Subcutaneous abdominal adipose tissue (tissue), 5 donors: ENCODE measurements around the gene SAFB.

Experiments used
- H3K27ac ChIP-seq: one replicate; pipeline ENCODE4 v1.7.0; 2013; ENCODE audit warnings: low read depth, mild to moderate bottlenecking, inconsistent platforms, low read length, moderate library complexity
- H3K27me3 ChIP-seq, 5 donors: one replicate each; pipeline ENCODE4 v1.7.0; 2013; ENCODE audit warnings: low read length in 5 of 5, inconsistent platforms in 1 of 5; ENCODE audit not compliant: control insufficient read depth in 5 of 5, insufficient read depth in 4 of 5
- H3K36me3 ChIP-seq, 5 donors: one replicate each; pipeline ENCODE4 v1.7.0; 2013; ENCODE audit warnings: low read length in 5 of 5; ENCODE audit not compliant: control insufficient read depth in 5 of 5, insufficient read depth in 5 of 5
- H3K4me1 ChIP-seq, 5 donors: one replicate each; pipeline ENCODE4 v1.7.0; 2013; ENCODE audit warnings: low read length in 5 of 5, mild to moderate bottlenecking in 3 of 5, moderate library complexity in 1 of 5; ENCODE audit not compliant: control insufficient read depth in 5 of 5, insufficient read depth in 5 of 5
- H3K4me3 ChIP-seq, 5 donors: one replicate each; pipeline ENCODE4 v1.7.0; 2013; ENCODE audit warnings: low read length in 5 of 5, low read depth in 1 of 5
- H3K9ac ChIP-seq, 5 donors: one replicate each; pipeline ENCODE4 v1.7.0; 2013; ENCODE audit warnings: low read length in 5 of 5, mild to moderate bottlenecking in 4 of 5, moderate library complexity in 3 of 5
- H3K9me3 ChIP-seq, 5 donors: one replicate each; pipeline ENCODE4 v1.7.0; 2013; ENCODE audit warnings: low read length in 5 of 5; ENCODE audit not compliant: control insufficient read depth in 5 of 5
- donor health status: healthy.
- donor health status: healthy.
- donor health status: healthy.
- donor health status: healthy.
- donor health status: healthy.

Gene SAFB

DNA sequence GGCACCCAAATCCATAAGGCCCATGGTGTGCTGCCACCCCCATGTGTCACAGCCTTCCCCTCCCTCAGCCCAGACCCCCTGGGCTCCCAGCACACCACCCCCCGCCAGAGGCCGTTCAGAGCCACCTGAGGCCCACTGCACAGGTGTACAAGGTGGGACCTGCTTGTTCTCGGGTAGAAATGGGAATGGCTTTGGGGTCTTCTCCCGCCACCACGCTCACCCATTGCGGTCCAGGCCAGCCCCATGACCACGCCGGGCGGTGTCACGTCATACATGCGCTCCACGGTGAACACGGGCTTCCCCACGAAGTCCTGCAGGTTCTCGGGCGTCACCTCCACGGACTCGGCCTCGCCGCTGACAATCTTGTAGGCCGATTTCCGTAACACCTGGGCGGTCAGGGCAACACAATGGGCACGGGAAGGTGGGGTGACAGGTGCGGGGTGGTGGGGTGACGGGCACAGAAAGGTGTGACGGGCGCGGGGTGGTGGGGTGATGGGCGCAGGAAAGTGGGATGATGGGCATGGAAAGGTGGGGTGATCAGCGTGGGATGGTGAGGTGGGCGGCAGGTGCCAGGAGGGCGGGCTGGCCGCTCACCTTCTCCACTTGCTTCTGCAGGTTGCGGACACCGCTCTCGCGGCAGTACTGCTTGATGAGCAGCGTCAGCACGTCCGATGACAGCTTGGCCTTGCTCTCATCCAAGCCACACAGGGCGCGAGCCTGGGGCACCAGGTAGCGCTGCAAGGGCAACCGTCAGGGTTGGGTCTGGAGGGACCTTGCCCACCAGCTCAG lies 71.5 kb downstream of the SAFB start:
- H3K9ac ChIP-seq, result no peak overlapping the region
- no peaks in the 10 kb centered on the region for H3K27me3 ChIP-seq
- H3K36me3 ChIP-seq, result peaks cover 0 to 75% (median 69%) of the 10 kb centered on the region in 5 donors
- no peaks in the 10 kb centered on the region for H3K9me3 ChIP-seq
- H3K27ac ChIP-seq, result no peak overlapping the region
- peaks cover 0 to 28% (median 23%) of the 10 kb centered on the region in 5 donors for H3K4me1 ChIP-seq
- no peak overlapping the region for H3K4me3 ChIP-seq

DNA sequence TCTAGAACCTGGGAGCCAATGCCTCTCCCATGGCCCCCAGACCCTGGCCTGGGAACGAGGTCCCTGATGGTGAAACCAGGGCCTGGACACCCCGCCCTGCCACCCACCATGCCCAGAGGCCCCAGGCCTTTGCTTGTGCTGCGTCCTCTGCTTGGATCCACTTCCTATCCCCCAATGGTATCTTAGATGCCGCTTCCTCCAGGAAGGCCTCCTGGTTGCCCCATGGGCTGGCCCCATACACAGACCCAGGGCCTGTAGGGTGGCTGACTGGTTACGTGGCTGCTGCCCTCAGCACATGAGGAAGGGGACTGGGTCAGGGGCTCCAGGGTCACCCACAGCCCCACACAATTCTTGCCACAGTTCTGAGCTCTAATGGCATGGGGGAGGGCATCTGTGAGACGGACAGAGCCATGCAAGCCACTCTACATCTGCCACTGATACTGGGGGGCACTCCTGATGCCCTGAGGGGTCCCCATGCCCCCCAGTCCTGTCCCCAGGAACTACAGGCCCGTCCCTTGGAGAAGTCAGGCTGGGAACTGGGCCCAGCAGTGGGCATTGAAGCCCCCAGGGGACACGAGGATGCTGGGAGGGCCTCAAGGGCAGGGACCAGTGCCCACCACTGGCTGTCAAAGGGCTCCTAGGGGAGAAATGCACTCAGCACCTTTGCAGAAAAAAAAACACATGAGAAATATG lies 72.2 kb downstream of the SAFB start:
- no peak overlapping the region for H3K4me3 ChIP-seq
- H3K27ac ChIP-seq, result no peak overlapping the region
- H3K9me3 ChIP-seq, result no peaks in the 10 kb centered on the region
- H3K9ac ChIP-seq, result no peak overlapping the region
- H3K4me1 ChIP-seq, result peaks cover 0 to 26% (median 19%) of the 10 kb centered on the region in 5 donors
- peaks cover 0 to 79% (median 71%) of the 10 kb centered on the region in 5 donors for H3K36me3 ChIP-seq
- no peaks in the 10 kb centered on the region for H3K27me3 ChIP-seq

DNA sequence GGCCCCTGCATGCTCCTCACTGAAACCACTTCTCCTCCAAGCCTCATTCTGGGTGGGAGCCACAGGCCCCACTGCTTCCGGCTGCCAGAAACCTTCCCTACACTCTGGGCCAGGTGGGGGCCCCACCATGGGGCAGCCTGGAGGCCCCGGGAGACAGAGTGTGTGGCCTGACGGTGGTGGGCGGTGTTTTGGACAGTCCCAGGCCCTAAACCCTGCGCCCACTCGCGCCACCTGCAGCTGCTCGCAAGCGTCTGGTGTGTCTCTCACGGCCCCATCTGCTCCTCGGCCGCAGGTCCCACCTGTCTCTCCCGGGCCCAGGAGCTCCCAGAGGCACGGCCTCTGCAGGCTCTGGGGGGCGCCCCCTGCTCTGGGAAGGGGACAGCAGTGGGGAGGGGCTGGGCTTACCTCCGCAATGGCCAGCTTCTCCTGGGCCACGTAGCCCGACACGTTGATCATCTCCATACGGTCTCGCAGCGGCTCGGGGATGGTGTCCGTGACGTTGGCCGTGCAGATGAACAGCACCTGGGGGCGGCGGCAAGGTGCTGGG lies 72.8 kb downstream of the SAFB start:
- no peak overlapping the region for H3K27ac ChIP-seq
- peaks cover 0 to 23% (median 16%) of the 10 kb centered on the region in 5 donors for H3K4me1 ChIP-seq
- no peak overlapping the region for H3K4me3 ChIP-seq
- H3K9me3 ChIP-seq, result no peaks in the 10 kb centered on the region
- H3K9ac ChIP-seq, result no peak overlapping the region
- peaks cover 0 to 86% (median 76%) of the 10 kb centered on the region in 5 donors for H3K36me3 ChIP-seq
- no peaks in the 10 kb centered on the region for H3K27me3 ChIP-seq

DNA sequence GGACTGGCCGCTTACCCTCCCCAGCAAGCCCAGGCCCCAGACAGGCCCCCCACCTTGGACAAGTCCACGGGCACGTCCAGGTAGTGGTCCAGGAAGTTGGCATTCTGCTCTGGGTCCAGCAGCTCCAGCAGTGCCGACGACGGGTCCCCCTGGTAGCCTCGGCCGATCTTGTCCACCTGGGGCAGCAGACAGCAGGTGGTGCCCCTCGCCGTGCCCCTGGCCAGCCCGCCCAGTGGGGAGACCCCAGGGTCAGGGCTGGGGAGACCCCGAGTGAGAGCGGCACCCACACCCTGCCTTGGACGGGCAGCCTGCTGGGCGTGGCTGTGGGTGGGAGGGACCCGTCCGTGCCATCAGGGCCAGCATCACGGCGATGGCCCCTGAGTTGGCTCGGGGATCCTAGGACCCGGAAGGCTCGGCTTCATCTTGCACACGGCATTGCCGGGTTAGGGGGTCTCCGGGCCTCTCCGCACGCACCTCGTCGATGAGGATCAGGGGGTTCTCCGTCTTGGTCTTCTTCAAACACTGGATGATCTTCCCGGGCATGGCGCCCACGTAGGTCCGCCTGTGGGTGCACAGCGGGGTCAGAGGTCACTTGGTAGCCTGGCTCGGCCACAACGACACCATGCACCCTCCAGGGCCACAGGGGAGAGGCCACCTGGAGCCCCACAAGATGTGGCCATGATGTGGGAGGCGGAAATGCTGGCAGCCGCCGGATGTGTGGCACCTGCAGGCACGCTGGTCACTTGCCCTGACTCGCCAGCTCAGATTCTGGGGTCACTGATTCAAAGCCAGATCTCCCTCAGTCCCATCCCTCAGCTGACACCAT lies 73.5 kb downstream of the SAFB start:
- no peak overlapping the region for H3K4me3 ChIP-seq
- no peak overlapping the region for H3K27ac ChIP-seq
- H3K36me3 ChIP-seq, result peaks cover 0 to 92% (median 81%) of the 10 kb centered on the region in 5 donors
- H3K27me3 ChIP-seq, result no peaks in the 10 kb centered on the region
- H3K4me1 ChIP-seq, result peaks cover 0 to 16% (median 9%) of the 10 kb centered on the region in 5 donors
- no peak overlapping the region for H3K9ac ChIP-seq
- no peaks in the 10 kb centered on the region for H3K9me3 ChIP-seq

DNA sequence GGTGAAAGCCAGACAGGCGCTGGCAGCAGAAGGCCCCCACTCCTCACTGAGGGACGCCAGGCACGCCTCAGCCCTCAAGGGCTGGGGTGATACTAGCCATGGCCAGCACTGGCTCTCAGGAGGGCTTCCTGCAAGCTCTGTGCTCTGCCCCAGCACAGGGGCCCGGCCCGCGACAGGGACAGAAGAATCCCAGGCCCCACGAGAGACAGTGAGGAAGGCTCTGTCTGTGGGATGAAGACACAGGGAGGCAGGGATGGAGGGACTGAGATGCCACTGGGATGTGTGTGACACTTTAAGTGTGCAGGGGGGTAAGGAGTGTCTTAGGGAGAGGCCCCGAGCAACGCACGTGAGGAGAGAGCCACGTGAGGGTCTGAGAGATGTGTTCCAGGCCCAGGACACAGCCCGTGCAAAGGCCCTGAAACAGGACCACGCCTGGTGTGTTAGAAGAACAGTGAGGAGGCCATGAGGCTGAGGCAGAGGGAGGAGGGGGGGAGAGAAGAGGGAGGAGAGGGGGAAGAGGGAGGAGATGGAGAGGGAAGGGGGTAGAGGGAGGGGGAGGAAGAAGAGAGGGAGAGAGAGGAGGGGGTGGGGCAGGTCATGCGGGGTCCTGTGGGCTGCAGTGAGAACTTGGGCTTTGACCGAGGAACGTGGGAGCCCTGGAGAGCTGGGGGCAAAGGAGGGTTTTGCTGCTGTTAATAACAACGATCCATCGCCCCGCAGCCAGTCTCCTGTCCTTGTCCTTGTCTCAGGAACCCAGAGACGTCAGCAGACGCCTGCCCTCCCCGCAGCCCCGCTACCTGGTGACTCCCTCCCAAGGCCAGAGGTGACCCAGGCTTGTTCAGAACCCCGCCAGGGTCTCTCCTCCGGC lies 74.4 kb downstream of the SAFB start:
- peaks cover 0 to 85% (median 75%) of the 10 kb centered on the region in 5 donors for H3K36me3 ChIP-seq
- H3K27ac ChIP-seq, result no peak overlapping the region
- no peaks in the 10 kb centered on the region for H3K9me3 ChIP-seq
- no peak overlapping the region for H3K9ac ChIP-seq
- H3K4me3 ChIP-seq, result no peak overlapping the region
- no peaks in the 10 kb centered on the region for H3K27me3 ChIP-seq
- peaks cover 0 to 8% (median under 1%) of the 10 kb centered on the region in 5 donors for H3K4me1 ChIP-seq

DNA sequence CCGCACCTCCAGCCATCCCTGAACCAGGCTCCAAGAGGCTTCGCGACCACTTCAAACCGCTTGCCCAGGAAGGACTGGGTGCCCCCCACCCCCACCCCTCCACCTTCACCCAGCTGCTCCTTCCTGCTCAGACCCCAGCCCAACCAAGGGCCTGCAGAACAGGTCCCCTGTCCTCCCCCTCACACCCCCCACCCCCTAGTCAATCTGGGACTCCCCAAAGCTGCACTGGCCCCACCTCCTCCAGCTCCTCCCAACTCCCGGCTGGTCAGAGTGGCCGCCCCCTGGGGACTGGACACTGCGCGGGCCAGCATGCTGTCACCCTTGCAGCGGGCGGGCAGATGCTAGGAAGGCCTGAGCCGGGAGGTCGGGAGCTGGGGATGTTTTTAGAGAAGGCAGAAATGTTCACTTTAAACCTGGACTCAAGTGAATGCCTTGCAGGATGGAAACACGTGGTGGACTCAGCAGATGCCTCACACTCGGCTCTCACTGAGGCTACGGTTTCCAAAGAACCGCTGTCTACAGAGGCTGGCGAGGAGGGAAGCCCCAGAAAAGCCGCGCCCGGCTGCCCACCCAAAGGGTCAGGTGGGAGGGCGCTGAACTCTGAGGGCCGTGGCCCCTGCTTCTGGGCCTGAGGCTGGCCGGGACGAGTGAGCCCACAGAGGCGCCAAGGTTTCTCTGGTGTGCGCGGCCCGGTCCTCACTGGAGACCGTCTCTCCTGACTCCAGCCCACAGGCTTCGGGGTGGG lies 75.2 kb downstream of the SAFB start:
- Histone ChIP-seq H3K9ac (no peak overlapping the region), H3K36me3 (peaks cover 0 to 78% (median 67%) of the 10 kb centered on the region in 5 donors), H3K27me3 (no peaks in the 10 kb centered on the region), H3K9me3 (no peaks in the 10 kb centered on the region), H3K27ac (no peak overlapping the region), H3K4me3 (no peak overlapping the region), H3K4me1 (peaks cover 0 to under 1% (median 0%) of the 10 kb centered on the region in 5 donors)

DNA sequence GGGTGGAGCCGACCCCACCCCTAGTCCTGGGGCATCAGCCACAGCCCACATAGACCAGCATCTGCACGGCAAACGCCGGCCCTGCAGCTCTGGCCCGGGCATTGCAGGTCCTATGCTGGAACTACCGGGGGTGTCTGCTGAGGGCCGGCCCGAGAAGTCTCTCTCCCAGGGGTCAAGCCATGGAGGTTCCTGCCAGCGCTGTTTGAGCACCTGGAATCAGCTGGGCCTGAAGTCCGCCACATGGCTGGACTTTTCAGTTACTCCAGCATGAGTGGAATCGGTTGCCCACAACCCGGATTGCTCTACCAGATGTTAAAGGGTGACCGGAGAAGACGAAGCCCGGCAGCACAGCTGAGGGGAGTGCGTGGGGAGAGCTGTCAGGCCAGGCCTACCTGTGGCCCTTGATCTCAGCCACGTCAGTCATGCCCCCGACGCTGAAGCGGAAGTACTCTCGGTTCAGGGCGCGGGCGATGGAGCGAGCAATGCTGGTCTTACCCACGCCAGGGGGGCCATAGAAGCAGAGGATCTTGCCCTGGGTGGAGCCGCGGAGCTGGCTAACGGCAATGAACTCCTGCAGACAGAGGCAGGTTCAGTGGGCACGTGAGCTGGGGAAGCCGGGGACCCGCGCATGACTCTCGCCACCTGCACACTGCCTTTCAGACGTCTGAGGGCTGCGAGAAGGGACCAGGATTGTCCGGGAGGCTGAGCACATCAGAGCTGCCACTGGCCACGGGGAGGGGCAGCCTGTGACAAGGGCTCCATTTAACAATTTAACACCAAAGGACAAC lies 75.9 kb downstream of the SAFB start:
- no peaks in the 10 kb centered on the region for H3K27me3 ChIP-seq
- H3K36me3 ChIP-seq, result peaks cover 0 to 78% (median 67%) of the 10 kb centered on the region in 5 donors
- H3K9ac ChIP-seq, result no peak overlapping the region
- no peaks in the 10 kb centered on the region for H3K9me3 ChIP-seq
- no peak overlapping the region for H3K4me3 ChIP-seq
- no peak overlapping the region for H3K27ac ChIP-seq
- H3K4me1 ChIP-seq, result no peaks in the 10 kb centered on the region

DNA sequence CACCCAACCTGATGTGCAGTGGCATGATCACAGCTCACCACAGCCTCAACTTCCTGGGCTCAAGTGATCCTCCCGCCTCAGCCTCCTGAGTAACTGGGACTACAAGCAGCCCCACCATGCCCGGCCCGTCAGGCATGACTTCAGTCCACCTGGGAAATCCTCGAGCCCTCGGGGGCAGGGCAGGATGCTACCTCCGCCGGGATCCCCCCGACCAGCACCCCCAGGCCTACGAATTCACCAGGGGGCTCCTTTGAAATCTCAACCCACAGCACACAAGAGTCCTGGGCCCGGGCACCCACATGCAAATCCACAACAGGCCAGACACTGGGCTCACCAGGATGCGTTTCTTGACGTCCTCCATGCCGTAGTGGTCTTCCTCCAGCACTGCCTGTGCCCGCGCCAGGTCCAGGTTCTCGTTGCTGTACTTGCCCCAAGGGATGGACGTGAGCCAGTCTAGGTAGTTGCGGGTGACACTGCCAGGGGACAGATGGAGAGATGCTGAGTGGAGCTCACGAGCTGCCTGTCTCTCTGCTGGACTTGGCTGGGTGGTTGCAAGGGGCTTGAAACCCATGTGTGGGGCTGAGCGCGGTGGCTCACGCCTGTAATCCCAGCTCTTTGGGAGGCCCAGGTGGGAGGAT lies 77.7 kb downstream of the SAFB start:
- H3K27ac ChIP-seq, result no peak overlapping the region
- no peak overlapping the region for H3K9ac ChIP-seq
- peaks cover 0 to 78% (median 66%) of the 10 kb centered on the region in 5 donors for H3K36me3 ChIP-seq
- no peak overlapping the region for H3K4me3 ChIP-seq
- no peaks in the 10 kb centered on the region for H3K27me3 ChIP-seq
- H3K9me3 ChIP-seq, result no peaks in the 10 kb centered on the region
- no peaks in the 10 kb centered on the region for H3K4me1 ChIP-seq
